Stimulated activated CD4-positive, alpha-beta T cell treated with anti-CD3 and anti-CD28 coated beads, Interleukin-15, amount 100 ng/mL, for 48 hours (primary cell): ENCODE data around the gene RIMKLB.
"Not testable (repeated sequence)": the region's sequence is repeated elsewhere in the genome, so short reads cannot be mapped to it uniquely, and the experiment has no call there.

Experiments used
- DNase-seq, 2 donors: peaks; one replicate each; pipeline ENCODE4 v3.0.0-alpha.2; 2020; ENCODE audit warnings: low read depth in 2 of 2

The RIMKLB gene

GRCh38 chr12:8773461-8773860 lies 75.7 kb downstream of the RIMKLB start:
- no peak for DNase-seq

GRCh38 chr12:8779281-8779680 lies 81.5 kb downstream of the RIMKLB start:
- DNase-seq: no peak

- no peak for DNase-seq
Observed at GRCh38 chr12:8779862-8780261, 82.1 kb downstream of the RIMKLB start.

GRCh38 chr12:8780389-8780788 lies 82.6 kb downstream of the RIMKLB start:
- no peak for DNase-seq

- no peak for DNase-seq
Observed at GRCh38 chr12:8781381-8782127, 83.8 kb downstream of the RIMKLB start.

GRCh38 chr12:8784290-8784888 lies 86.6 kb downstream of the RIMKLB start:
- no peak for DNase-seq

GRCh38 chr12:8785499-8785898 lies 87.7 kb downstream of the RIMKLB start:
- DNase-seq: no peak

- not testable (repeated sequence) for DNase-seq
Observed at GRCh38 chr12:8787206-8787605, 89.4 kb downstream of the RIMKLB start.

- not testable (repeated sequence) for DNase-seq
Observed at GRCh38 chr12:8788706-8789105, 90.9 kb downstream of the RIMKLB start.

- DNase-seq: not testable (repeated sequence)
Observed at GRCh38 chr12:8789341-8790013, 91.7 kb downstream of the RIMKLB start.

GRCh38 chr12:8793226-8793625 lies 95.4 kb downstream of the RIMKLB start:
- not testable (repeated sequence) for DNase-seq

GRCh38 chr12:8794611-8795010 lies 96.8 kb downstream of the RIMKLB start:
- not testable (repeated sequence) for DNase-seq

GRCh38 chr12:8796831-8797626 lies 99.2 kb downstream of the RIMKLB start:
- no peak for DNase-seq

- not testable (repeated sequence) for DNase-seq
Observed at GRCh38 chr12:8801213-8801612, 103.4 kb downstream of the RIMKLB start.

GRCh38 chr12:8804833-8805232 lies 107.0 kb downstream of the RIMKLB start:
- not testable (repeated sequence) for DNase-seq

GRCh38 chr12:8805487-8805886 lies 107.7 kb downstream of the RIMKLB start:
- DNase-seq: not testable (repeated sequence)

GRCh38 chr12:8807084-8807483 lies 109.3 kb downstream of the RIMKLB start:
- not testable (repeated sequence) for DNase-seq

- not testable (repeated sequence) for DNase-seq
Observed at GRCh38 chr12:8810112-8810511, 112.3 kb downstream of the RIMKLB start.

- DNase-seq: no peak
Observed at GRCh38 chr12:8813572-8814357, 116.0 kb downstream of the RIMKLB start.

- no peak for DNase-seq
Observed at GRCh38 chr12:8816448-8817050, 118.8 kb downstream of the RIMKLB start.

- no peak for DNase-seq
Observed at GRCh38 chr12:8817856-8818255, 120.1 kb downstream of the RIMKLB start.
